Measurements from ENCODE around the gene POLD2.

Gene POLD2

GRCh38 chr7:44141221-44141850, 18.0 kb upstream of the POLD2 start, which contains the start of gene MYL7:
Gene MYL7, minus strand, starts transcription at chr7:44141332. Its CDS starts 27 bp downstream, at chr7:44141305.
- no peak within 1 kb of the TSS for H3K4me3 ChIP-seq (ENCODE audit: low read depth, low read length)
- no peak for TF ChIP-seq CTCF (IDR thresholded peaks at IDR 0.05; ENCODE audit: low read depth, low read length)

- no peak overlapping the region for H3K4me3 ChIP-seq (ENCODE audit: low read depth, low read length)
- TF ChIP-seq CTCF (IDR thresholded peaks at IDR 0.05; ENCODE audit: low read depth, low read length), result no peak
Measured at GRCh38 chr7:44140341-44140740, 17.0 kb upstream of the POLD2 start.

GRCh38 chr7:44139311-44140010, 16.1 kb upstream of the POLD2 start:
- TF ChIP-seq CTCF (IDR thresholded peaks at IDR 0.05; ENCODE audit: low read depth, low read length), result no peak
- H3K4me3 ChIP-seq (ENCODE audit: low read depth, low read length), result no peak overlapping the region

- H3K4me3 ChIP-seq (ENCODE audit: low read depth, low read length), result no peak overlapping the region
- no peak for TF ChIP-seq CTCF (IDR thresholded peaks at IDR 0.05; ENCODE audit: low read depth, low read length)
Measured at GRCh38 chr7:44138698-44139097, 15.3 kb upstream of the POLD2 start.

- no peak overlapping the region for H3K4me3 ChIP-seq (ENCODE audit: low read depth, low read length)
- TF ChIP-seq CTCF (IDR thresholded peaks at IDR 0.05; ENCODE audit: low read depth, low read length), result no peak
Measured at GRCh38 chr7:44136731-44137130, 13.4 kb upstream of the POLD2 start.

- H3K4me3 ChIP-seq (ENCODE audit: low read depth, low read length), result no peak overlapping the region
Measured at GRCh38 chr7:44134943-44135628, 11.7 kb upstream of the POLD2 start.

More at GRCh38 chr7:44134943-44135628, 11.7 kb upstream of the POLD2 start:
- no peak for TF ChIP-seq CTCF (IDR thresholded peaks at IDR 0.05; ENCODE audit: low read depth, low read length)

Measured in WI38 (cell line).